Measurements from ENCODE around the gene BZW2.

The BZW2 gene

GRCh38 chr7:16729541-16729940, 83.6 kb downstream of the BZW2 start:
- H3K27ac ChIP-seq = no peak overlapping the region
- H3K4me3 ChIP-seq (ENCODE audit: low read depth, low read length) = no peak overlapping the region
- H3K27me3 ChIP-seq (replicated peaks) = no peaks in the 10 kb centered on the region
- no peak for TF ChIP-seq CTCF (IDR thresholded peaks at IDR 0.05; ENCODE audit: low read depth, low read length, missing control alignments)
- in situ Hi-C loops (cut with HindIII; ENCODE audit: low pct_ligation_motif_present, low sequenced_read_pairs) = no loop called here
- H3K36me3 ChIP-seq (replicated peaks) = no peaks in the 10 kb centered on the region
- no peak for DNase-seq

GRCh38 chr7:16730937-16731336, 85.0 kb downstream of the BZW2 start:
- no peak for DNase-seq
- TF ChIP-seq CTCF (IDR thresholded peaks at IDR 0.05; ENCODE audit: low read depth, low read length, missing control alignments) = no peak
- no peaks in the 10 kb centered on the region for H3K27me3 ChIP-seq (replicated peaks)
- no peaks in the 10 kb centered on the region for H3K36me3 ChIP-seq (replicated peaks)
- H3K4me3 ChIP-seq (ENCODE audit: low read depth, low read length) = no peak overlapping the region
- in situ Hi-C loops (cut with HindIII; ENCODE audit: low pct_ligation_motif_present, low sequenced_read_pairs) = no loop called here
- no peak overlapping the region for H3K27ac ChIP-seq

- H3K27me3 ChIP-seq (replicated peaks) = no peaks in the 10 kb centered on the region
- TF ChIP-seq CTCF (IDR thresholded peaks at IDR 0.05; ENCODE audit: low read depth, low read length, missing control alignments) = no peak
- in situ Hi-C loops (cut with HindIII; ENCODE audit: low pct_ligation_motif_present, low sequenced_read_pairs) = no loop called here
Observed at GRCh38 chr7:16732828-16733227, 86.8 kb downstream of the BZW2 start.

GRCh38 chr7:16734148-16734726, 88.3 kb downstream of the BZW2 start:
- H3K36me3 ChIP-seq (replicated peaks) = no peaks in the 10 kb centered on the region
- H3K27me3 ChIP-seq (replicated peaks) = no peaks in the 10 kb centered on the region
- in situ Hi-C loops (cut with HindIII; ENCODE audit: low pct_ligation_motif_present, low sequenced_read_pairs) = no loop called here
- DNase-seq = no peak
- no peak overlapping the region for H3K4me3 ChIP-seq (ENCODE audit: low read depth, low read length)
- TF ChIP-seq CTCF (IDR thresholded peaks at IDR 0.05; ENCODE audit: low read depth, low read length, missing control alignments) = no peak
- no peak overlapping the region for H3K27ac ChIP-seq

More at GRCh38 chr7:16732828-16733227, 86.8 kb downstream of the BZW2 start:
- no peaks in the 10 kb centered on the region for H3K36me3 ChIP-seq (replicated peaks)
- H3K4me3 ChIP-seq (ENCODE audit: low read depth, low read length) = no peak overlapping the region
- no peak overlapping the region for H3K27ac ChIP-seq
- DNase-seq = no peak

- H3K4me3 ChIP-seq (ENCODE audit: low read depth, low read length) = no peak overlapping the region
- no peaks in the 10 kb centered on the region for H3K36me3 ChIP-seq (replicated peaks)
- in situ Hi-C loops (cut with HindIII; ENCODE audit: low pct_ligation_motif_present, low sequenced_read_pairs) = no loop called here
- no peak for TF ChIP-seq CTCF (IDR thresholded peaks at IDR 0.05; ENCODE audit: low read depth, low read length, missing control alignments)
- H3K27me3 ChIP-seq (replicated peaks) = no peaks in the 10 kb centered on the region
- no peak overlapping the region for H3K27ac ChIP-seq
- DNase-seq = no peak
Observed at GRCh38 chr7:16735020-16735419, 89.0 kb downstream of the BZW2 start.
